GM10266 (cell line): ENCODE data around the gene GPR78.

ENCODE experiments used
- DNase-seq: peaks from one replicate; pipeline ENCODE4 v3.0.0; 2012; ENCODE audit errors: extremely low spot score
- CTCF ChIP-seq: IDR thresholded peaks from 2 replicates; pipeline ENCODE4 v1.5.1; 2012; ENCODE audit warnings: mild to moderate bottlenecking, low read depth; ENCODE audit not compliant: control insufficient read depth, insufficient read depth; ENCODE audit errors: missing control alignments

The GPR78 gene

GRCh38 chr4:8537041-8537461 lies 43.1 kb upstream of the GPR78 start:
- no peak for DNase-seq

DNA sequence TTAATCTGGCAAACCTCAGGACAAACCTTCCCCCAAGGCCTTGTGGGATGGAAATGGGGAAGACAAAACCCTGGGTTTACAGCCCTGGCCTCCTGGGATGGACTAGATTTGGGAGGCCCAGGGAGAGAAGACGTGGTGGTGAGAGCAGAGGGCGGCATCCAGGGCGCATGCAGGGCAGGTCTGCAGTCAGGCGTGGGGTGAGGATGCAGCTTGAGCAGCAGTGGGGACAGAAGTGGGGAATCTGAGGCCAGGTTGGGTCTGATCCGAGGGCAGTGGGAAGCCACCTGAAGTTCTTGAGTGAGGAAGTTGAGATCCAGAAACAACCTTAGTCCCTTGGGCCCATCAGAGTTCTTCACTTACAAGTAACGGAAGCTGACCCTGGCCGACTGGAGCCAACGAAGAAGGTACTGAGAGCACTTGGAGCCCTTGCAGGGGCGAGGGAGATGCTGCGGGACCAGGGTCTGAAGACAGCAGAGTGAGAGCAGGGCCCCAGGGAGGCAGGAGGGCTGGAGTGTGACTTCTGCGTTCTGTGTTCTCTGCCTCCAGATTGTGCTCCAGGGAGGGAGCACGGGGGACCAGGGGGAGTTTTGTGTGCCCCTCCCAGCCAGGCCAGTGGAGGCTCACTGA lies 42.0 kb upstream of the GPR78 start:
- TF ChIP-seq CTCF, result no peak
- DNase-seq, result no peak

More at GRCh38 chr4:8537041-8537461, 43.1 kb upstream of the GPR78 start:
- no peak for TF ChIP-seq CTCF

- no peak for TF ChIP-seq CTCF
- DNase-seq, result no peak
Observed at GRCh38 chr4:8538703-8539567, 41.3 kb upstream of the GPR78 start.

DNA sequence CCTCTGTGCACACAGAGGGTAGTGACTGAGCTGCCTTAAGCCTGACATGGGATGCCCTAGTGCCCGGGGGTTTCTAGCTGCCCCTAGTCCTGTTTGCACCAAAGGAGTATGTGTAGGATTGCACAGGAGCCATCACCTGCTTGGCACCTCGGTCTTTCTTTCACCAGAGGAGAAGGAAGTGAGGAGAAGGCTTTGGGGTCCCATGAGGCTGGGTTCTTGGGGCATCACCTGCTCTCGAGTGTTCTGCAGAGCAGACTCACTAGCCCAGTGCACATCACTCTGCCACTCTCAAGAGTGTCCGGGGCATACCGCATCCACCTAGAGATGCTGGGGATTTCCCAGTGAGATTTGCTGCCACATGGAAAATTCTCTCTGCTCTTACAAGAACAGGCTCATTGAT lies 40.5 kb upstream of the GPR78 start:
- TF ChIP-seq CTCF, result no peak
- DNase-seq, result no peak

GRCh38 chr4:8540072-8540471 lies 40.1 kb upstream of the GPR78 start:
- TF ChIP-seq CTCF, result no peak
- DNase-seq, result no peak

DNA sequence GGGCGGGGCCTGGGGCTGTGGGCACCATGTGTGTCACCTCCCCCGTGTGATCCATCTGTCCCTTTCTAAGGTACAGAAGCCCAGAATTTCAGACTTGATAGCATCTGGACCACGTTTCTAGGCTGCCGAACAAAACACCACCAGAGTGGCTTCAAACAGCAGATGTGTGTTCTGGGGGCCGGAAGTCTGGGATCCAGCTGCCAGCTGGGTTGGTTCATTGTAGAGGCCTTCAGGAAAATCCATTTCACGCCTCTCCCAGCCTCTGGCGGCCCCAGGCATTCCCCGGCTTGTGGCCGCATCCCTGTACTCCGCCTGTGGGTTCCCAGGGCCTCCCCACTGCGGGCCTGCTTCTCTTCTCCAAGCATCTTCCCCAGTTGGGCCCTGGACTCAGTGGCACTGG lies 39.6 kb upstream of the GPR78 start:
- no peak for DNase-seq
- TF ChIP-seq CTCF, result no peak

- TF ChIP-seq CTCF, result no peak
- DNase-seq, result no peak
Observed at GRCh38 chr4:8540991-8541390, 39.2 kb upstream of the GPR78 start.
